GM12801 (cell line): Measurements from ENCODE around the gene MOCS3.

Experiments
- CTCF ChIP-seq: IDR thresholded peaks from one replicate; pipeline ENCODE4 v1.5.1; 2011; ENCODE audit warnings: control low read depth; ENCODE audit not compliant: insufficient read length; ENCODE audit errors: extremely low read depth

MOCS3 gene

DNA sequence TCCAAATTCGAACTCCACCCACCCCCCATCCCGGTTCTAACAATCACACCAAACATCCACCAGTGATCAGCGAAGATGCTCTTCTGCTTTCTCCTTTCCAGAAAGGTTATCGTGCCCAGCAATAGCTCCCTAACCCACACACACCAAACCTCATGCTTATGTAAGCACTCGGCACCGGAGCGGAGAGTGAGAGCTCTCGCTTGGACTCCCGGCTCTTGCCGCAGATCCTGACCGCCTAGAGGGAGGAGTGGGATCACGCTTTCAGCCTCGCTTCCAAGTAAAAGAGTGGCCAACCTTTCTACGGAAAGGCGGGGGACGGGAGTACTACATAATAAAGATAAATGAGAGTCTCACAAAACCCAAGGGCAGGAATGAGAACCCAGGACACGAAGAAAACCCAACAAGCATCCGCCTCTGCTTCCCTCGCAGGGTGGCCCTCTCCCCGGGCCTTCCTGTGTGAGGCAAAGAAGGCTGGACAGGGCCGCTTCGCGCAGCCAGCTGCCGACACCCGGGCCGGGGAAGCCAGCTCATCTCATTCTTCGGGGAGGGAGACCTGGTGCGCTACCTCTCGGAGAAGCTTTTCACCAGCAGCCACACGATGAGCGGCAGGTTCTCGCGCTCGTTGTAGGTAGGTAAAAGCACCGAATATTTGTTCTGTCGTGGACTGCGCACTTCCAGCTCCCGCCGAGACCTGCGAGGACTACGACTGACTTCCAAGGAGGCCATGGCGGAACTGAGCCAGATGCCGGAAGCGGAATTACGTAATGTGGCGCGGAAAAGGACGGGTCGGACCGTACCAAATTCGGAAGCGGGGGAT, 612 bp upstream of the MOCS3 start, which contains the start of gene DPM1:
Gene DPM1, minus strand, starts transcription at position 735 of the 817 bp plus-strand sequence. Its CDS starts 9 bp downstream, at position 726.
- no peak for TF ChIP-seq CTCF

DNA sequence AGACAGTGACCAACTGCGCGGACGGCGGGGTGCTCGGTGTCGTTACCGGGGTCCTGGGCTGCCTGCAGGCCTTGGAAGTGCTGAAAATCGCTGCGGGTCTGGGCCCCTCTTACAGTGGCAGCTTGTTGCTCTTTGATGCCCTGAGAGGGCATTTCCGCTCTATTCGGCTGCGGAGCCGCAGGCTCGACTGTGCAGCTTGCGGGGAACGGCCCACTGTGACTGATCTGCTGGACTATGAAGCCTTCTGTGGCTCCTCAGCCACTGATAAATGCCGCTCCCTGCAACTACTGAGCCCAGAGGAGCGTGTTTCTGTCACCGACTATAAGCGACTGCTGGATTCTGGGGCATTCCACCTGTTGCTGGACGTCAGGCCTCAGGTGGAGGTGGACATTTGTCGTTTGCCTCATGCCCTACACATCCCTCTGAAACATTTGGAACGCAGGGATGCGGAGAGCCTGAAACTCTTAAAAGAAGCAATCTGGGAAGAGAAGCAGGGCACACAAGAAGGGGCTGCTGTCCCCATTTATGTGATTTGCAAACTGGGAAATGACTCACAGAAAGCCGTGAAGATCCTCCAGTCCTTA, 1.0 kb downstream of the MOCS3 start:
- TF ChIP-seq CTCF: no peak

DNA sequence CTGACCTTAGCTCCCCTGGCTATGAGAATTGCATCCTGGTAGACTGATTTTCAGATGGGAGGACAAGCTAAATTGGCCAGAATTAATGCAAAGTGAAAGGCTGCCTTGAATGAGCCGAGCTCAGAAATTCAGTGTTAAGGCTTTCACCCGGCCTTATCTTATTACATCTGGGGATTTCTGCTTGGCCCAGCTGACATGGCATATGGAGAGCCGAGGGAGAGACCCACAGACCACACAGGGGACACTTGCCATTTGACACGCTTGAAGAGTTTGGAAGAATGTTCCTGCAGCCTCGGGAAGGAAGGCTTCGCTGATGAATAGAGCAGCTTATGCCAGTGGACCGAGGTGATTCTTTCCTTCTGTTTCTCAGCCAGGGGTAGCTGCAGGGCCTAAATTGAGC, 9.0 kb downstream of the MOCS3 start:
- no peak for TF ChIP-seq CTCF

GRCh38 chr20:50968289-50968688, 9.7 kb downstream of the MOCS3 start:
- TF ChIP-seq CTCF: no peak

DNA sequence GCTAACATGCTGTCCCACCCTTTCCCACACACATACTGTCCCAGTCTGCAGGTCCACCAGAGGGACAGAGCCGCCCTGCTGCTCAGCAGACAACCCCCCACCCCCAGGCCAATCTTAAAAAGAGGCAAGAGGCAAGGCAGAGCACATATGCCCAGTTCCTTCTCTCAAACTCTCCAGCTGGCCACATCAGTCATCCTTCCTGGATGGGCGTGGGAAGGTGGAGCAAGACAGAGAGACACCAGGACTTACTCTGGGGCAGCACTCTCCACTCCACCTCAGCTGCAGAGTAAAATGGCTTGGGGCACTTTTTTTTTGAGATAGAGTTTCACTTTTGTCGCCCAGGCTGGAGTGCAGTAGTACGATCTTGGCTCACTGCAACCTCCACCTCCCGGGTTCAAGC, 10.8 kb downstream of the MOCS3 start:
- TF ChIP-seq CTCF: no peak

DNA sequence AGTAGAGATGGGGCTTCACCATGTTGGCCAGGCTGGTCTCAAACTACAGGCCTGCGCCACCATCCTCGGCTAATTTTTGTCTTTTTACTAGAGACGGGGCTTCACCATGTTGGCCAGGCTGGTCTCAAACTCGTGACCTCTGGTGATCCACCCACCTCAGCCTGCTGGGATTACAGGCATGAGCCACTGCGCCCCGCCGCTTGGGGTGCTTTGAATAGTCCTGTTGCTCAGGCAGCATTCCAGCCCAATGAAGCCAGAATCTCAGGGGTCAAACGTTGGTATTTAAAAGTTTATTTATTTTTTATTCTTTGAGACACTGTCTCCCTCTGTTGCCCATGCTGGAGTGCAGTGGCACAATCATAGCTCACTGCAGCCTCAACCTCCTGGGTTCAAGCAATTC, 11.3 kb downstream of the MOCS3 start:
- TF ChIP-seq CTCF: no peak

DNA sequence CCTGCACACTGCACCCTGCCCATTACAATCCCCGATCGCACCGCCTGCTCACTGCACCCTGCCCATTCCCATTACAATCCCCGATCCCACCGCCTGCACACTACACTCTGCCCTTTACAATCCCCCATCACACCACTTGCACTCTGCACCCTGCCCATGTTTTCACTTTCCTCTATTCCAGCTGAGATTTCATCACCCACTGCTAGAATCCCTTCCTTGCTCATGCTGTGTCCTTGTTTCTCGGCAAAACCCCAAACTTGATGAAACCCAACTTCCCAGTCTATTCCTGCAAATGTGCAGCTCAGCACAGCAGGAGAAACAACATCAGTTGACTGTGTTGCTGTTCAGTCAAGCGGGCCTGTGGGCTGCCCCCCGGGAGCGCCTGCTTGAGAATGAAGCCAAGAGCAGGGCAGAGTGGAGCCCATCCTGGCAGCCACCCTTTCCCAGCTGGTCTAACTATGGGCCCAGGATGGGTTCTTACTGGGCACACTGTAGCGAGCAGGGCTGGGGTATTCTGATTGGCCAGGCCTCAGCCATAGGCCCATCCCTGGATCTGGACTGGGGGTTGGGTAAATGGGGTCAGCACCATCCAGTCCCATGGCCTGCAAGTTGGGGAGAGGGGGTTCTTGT, 17.2 kb downstream of the MOCS3 start:
- TF ChIP-seq CTCF: no peak
